ENCODE data around the gene RASGRF2.

Gene RASGRF2

DNA sequence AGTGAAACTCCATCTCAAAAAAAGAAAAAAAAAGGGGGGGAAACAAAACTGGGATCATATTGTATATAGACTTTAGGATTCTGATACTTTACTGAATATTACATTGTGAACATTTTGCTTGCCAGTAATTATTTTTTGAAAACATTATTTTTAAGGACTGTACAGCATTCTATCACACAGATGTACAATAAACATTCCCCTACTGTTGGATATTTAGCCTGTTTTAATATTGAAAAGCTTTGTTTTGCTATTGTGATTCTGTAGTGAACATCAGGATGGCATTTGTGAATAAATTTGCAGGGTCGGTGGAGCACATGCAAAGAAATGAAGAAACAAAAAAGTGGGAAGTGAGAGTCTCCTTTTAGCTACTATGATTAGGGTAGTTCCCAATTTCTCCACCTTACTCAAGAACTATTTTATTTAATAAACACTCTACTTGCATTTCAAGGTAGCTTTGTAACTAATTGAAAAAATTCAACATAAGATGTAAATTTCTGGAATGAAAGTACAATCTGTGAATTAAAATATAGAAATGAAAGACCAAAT is 18.7 kb downstream of the RASGRF2 start:
- H3K4me3 ChIP-seq (replicated peaks; ENCODE audit: low read depth, low read length), result no peak overlapping the region
- no peak for DNase-seq (ENCODE audit: extremely low read depth, low read depth)

DNA sequence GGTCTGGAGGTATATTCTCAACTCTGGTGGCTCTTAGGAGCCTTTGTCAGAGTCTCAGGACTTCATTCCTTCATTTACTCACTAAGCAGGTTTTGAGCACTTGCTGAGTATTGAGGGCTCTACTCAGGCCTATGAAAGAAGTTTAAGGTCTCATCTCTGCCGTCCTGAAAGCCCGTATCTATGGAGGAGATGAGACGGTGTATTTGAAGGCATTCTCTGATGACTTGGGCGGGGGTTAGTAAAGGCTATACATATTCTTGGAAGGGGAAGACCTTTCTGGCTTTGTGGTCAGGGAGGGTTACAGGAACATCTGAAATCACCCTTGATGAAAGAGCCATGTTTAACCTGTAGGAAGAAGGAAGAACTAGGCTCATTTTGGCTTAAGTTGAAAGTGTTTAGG is 21.9 kb downstream of the RASGRF2 start:
- H3K4me3 ChIP-seq (replicated peaks; ENCODE audit: low read depth, low read length), result no peak overlapping the region
- no peak for DNase-seq (ENCODE audit: extremely low read depth, low read depth)
- TF ChIP-seq, protein P1, sequence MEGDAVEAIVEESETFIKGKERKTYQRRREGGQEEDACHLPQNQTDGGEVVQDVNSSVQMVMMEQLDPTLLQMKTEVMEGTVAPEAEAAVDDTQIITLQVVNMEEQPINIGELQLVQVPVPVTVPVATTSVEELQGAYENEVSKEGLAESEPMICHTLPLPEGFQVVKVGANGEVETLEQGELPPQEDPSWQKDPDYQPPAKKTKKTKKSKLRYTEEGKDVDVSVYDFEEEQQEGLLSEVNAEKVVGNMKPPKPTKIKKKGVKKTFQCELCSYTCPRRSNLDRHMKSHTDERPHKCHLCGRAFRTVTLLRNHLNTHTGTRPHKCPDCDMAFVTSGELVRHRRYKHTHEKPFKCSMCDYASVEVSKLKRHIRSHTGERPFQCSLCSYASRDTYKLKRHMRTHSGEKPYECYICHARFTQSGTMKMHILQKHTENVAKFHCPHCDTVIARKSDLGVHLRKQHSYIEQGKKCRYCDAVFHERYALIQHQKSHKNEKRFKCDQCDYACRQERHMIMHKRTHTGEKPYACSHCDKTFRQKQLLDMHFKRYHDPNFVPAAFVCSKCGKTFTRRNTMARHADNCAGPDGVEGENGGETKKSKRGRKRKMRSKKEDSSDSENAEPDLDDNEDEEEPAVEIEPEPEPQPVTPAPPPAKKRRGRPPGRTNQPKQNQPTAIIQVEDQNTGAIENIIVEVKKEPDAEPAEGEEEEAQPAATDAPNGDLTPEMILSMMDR (IDR thresholded peaks at IDR 0.05; ENCODE audit: low read depth, low read length, missing control alignments), result no peak

More for the DNA sequence above, 18.7 kb downstream of the RASGRF2 start:
- TF ChIP-seq, protein P1 (IDR thresholded peaks at IDR 0.05; ENCODE audit: low read depth, low read length, missing control alignments), result no peak

DNA sequence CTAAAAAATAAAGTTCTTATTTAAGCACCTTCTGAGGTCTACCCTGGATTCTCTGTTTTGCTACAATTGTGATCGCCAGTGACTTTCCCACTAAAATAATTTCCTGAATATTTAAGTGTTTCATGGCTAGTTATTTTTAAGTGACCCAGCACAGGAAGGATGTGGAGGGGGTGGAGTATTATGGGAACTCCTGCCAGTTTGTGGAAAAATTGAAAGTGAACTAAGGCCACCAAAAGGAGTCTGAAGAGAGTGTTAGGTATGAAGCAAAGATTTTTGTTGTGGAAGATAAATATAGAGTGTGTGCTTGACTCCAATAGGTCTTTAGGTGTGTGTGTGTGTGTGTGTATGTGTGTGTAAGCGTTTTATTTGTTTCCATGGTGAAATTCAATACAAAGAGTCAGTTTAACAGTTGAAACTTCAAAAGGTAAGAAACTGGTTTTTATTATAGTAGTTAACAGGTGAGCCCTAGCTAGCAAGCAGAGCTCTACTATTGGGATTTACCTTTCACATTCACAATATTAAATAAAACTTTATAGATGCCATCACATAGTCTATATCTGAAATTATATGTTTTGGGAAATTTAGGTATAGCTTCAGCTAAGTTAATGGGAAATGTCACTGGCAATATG is 25.6 kb downstream of the RASGRF2 start:
- no peak for DNase-seq (ENCODE audit: extremely low read depth, low read depth)
- TF ChIP-seq, protein P1 (IDR thresholded peaks at IDR 0.05; ENCODE audit: low read depth, low read length, missing control alignments), result no peak
- no peak overlapping the region for H3K4me3 ChIP-seq (replicated peaks; ENCODE audit: low read depth, low read length)

DNA sequence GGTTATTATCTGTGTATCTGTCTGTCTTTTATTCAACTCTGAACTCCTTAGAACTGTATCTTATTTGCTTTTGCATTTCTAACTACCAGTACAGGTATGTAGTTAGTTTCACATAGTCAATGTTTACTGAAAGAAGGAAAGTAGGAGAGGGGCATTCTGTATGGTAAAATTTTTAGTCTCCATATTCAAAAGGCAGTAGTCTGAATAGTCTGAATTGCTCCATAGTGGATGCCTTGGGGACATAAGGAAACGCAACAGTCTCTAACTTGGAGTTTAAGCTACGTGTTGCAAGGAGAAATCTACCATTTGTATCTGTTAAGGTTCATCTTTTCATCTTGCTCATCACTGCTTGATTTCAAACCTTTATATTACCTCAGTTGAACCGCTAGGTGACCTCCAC is 26.2 kb downstream of the RASGRF2 start:
- no peak overlapping the region for H3K4me3 ChIP-seq (replicated peaks; ENCODE audit: low read depth, low read length)
- no peak for DNase-seq (ENCODE audit: extremely low read depth, low read depth)
- TF ChIP-seq, protein P1 (IDR thresholded peaks at IDR 0.05; ENCODE audit: low read depth, low read length, missing control alignments), result no peak

DNA sequence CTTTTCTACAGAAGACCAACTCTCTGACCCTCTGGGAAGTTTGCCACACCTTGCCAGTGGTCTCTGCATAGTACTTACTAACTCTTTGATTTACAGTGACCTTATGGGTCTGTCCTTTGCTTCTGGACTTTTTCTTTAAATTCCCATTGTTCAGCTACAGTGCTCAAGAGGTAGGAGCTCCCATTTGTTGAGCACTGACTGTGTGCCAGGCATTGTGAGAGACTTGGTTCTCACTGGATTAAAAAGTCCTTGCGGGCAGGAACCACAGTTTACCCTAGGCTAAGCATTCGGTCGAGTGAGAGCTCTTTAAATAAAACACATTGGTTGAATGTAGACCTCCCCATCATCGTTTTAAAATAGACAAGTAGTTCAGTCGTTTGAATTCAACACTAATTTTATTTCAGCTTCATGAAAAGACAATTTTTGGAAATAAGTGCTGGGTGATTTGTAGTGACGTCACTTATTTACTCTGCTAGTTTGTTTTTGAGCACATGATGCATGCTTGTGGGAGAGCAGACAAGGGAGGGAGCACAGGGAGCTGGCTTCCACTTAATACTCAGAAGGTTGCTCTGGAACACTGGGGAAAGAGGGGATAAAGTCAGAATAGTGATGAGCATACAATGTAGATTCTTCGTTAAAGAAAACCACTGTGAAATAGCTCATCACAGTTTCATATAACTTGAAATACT is 27.1 kb downstream of the RASGRF2 start:
- TF ChIP-seq, protein P1 (IDR thresholded peaks at IDR 0.05; ENCODE audit: low read depth, low read length, missing control alignments), result no peak
- no peak for DNase-seq (ENCODE audit: extremely low read depth, low read depth)
- H3K4me3 ChIP-seq (replicated peaks; ENCODE audit: low read depth, low read length), result no peak overlapping the region

DNA sequence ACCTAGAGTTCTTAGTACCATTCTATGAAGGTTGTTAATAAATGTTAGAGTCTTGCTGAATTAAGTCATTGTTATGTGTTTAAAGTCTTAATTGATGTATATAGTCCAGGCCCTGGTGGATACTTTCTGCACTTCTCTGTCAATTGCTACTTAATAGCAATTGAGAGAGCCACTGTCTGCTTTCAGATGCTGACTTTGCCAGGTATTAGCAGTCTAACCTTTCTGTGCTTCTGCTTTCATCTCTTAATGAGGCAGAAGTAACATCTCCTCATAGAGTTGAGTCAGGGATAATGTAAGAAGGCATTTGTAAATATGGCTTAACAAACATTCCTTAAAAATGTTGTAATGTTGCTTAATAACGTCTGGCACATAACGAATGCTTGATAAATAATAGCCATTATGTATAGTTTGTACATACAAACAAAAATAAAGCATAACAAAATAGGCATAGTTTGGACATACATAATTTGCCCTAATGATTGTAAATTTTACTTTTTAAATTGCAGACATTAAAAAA is 28.3 kb downstream of the RASGRF2 start:
- no peak for DNase-seq (ENCODE audit: extremely low read depth, low read depth)
- H3K4me3 ChIP-seq (replicated peaks; ENCODE audit: low read depth, low read length), result no peak overlapping the region
- TF ChIP-seq, protein P1 (IDR thresholded peaks at IDR 0.05; ENCODE audit: low read depth, low read length, missing control alignments), result no peak

Data from HFF-Myc (cell line).